Ecto neural progenitor cell (in vitro differentiated cells): ENCODE results near the gene KCNK18.
"Not testable (repeated sequence)": the region's sequence is repeated elsewhere in the genome, so short reads cannot be mapped to it uniquely, and the experiment has no call there.

Experiments
- DNase-seq: peaks from one replicate; pipeline ENCODE4 v3.0.0-alpha.2; 2018; ENCODE audit warnings: low spot score

Gene KCNK18

DNA sequence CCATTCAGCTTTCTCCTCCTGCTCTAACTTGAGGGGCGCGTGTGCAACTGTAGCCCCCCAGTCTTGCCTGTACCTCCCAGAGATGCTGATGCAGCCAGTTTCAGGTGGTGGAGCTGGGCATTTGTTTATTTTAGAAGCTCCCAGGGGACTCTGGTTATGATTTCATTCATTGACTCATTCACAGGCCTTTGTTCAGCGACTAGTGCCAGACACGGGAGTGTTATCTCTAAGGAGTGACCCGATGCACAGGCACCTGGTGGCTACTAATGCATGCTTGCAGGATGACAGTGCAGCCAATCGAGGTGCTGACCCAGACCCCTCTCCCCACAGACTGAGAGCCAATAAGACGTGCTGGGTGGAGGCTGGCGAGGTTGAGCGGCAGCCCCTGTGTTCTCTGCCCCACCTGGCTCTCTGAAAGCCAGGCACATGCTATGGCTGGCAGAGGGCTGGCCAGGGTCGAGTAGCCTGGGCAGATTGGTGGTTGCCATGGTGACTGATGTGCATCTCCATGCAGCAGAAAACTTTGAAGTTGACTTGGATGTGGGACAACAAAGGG lies 23.9 kb downstream of the KCNK18 start:
- no peak for DNase-seq

- DNase-seq: no peak
These were observed 25.3 kb downstream of the KCNK18 start for GRCh38 chr10:117222552-117222951.

GRCh38 chr10:117222976-117223692 lies 25.8 kb downstream of the KCNK18 start:
- DNase-seq: no peak

GRCh38 chr10:117223693-117224430 lies 26.6 kb downstream of the KCNK18 start:
- no peak for DNase-seq

- no peak for DNase-seq
These were observed 27.6 kb downstream of the KCNK18 start for GRCh38 chr10:117224881-117225280.

DNA sequence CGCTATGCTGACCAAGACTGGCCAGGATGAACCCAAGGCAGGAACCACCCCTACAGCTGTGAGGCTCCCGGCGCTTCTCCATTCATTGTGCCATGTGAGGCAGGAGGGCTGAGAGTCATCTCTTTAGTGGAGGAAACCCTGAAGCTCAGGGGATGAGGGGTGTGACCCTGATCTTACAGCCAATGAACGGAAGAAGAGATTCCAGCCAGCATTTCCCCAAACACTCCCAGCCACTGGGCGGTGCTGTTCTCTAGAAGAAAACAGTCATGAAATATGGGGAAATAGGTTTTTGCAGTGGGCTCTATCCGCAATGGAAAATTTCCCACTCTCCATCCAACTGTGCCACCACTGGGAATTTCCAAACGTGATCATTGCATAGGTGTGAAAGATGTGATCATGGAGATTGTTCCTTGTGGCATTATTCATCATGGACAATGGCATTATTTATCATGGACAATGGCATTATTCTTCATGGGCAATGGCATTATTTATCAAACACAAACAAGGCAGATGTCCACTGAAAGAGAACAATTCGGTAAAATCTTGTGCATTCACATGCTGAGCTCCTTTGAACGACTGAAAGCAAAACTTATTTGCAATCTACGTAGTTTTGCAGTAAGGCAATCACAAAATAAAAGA lies 29.6 kb downstream of the KCNK18 start:
- DNase-seq: no peak

- DNase-seq: no peak
These were observed 30.9 kb downstream of the KCNK18 start for GRCh38 chr10:117228210-117228609.

DNA sequence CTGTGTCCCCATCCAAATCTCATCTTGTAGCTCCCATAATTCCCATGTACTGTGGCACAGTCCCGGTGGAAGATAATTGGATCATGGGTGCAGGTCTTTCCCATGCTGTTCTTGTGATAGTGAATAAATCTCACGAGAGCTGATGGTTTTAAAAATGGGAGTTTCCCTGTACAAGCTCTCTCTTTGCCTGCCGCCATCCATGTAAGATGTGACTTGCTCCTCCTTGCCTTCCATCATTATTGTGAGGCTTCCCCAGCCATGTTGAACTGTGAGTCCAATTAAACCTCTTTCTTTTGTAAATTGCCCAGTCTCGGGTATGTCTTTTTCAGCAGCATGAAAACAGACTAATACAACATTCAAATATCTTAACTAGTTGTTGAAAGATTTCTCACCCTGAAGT lies 32.8 kb downstream of the KCNK18 start:
- DNase-seq: not testable (repeated sequence)

- DNase-seq: no peak
These were observed 40.2 kb downstream of the KCNK18 start for GRCh38 chr10:117237401-117237991.

DNA sequence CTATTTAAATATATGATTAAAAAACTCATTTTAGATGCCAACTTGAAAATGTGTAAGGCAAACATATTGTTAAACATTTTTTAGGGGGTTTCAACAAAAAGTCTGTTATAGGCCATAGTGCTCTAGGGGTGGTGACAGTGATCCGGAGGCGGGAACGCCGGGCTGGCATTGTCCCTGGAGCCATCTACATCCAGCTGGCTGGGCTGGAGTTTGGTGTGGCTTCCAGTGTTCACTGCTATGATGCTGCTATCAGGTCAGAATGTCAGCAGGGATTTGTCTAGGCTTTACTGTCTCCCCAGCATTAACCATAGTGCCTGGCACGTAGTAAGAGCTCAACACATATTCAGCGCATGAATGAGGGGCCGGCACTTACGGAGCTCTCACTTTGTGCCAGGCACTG lies 41.8 kb downstream of the KCNK18 start:
- DNase-seq: no peak

DNA sequence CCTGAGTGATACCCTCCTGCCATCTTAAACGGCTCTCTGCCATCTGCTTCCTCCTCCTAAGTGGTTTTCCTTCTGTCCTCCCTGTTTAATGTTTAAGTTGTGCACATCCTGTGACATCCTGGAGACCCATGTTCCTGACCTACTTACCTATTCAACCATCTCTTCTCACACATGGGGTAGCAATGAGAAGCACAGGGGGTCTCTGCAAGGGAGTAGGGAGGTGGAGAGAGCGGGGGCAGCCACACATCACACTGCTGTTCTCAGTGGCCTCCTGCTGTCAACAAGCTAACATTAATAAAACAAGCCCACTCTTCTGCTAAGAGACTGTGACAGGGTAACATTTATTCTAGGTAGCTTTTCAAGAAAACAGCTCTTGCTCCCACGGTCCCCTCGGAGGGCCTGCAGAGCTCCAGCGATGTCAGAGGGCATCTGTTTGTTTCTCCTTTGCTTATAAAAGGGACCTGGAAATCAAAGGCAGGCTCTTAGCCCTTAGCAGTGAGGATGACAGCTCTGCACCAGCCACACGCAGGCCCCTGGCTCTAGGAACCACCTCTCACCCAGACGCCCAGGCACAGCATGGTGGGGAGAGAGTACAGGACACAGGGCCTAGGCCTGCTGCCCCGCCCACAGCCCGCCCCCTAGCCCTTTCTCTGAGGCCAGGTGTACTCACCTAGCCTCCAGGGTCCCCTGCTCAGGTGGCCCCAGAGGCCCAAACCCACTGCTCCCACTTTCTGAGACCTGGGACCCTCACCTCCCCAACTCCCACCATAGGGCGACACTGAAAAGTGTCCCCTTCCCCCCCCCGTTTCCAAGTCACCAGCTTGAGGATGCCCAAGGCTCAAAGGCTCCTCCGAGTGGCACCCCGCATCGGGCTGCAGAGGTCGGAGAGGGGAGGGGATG lies 42.7 kb downstream of the KCNK18 start:
- no peak for DNase-seq

DNA sequence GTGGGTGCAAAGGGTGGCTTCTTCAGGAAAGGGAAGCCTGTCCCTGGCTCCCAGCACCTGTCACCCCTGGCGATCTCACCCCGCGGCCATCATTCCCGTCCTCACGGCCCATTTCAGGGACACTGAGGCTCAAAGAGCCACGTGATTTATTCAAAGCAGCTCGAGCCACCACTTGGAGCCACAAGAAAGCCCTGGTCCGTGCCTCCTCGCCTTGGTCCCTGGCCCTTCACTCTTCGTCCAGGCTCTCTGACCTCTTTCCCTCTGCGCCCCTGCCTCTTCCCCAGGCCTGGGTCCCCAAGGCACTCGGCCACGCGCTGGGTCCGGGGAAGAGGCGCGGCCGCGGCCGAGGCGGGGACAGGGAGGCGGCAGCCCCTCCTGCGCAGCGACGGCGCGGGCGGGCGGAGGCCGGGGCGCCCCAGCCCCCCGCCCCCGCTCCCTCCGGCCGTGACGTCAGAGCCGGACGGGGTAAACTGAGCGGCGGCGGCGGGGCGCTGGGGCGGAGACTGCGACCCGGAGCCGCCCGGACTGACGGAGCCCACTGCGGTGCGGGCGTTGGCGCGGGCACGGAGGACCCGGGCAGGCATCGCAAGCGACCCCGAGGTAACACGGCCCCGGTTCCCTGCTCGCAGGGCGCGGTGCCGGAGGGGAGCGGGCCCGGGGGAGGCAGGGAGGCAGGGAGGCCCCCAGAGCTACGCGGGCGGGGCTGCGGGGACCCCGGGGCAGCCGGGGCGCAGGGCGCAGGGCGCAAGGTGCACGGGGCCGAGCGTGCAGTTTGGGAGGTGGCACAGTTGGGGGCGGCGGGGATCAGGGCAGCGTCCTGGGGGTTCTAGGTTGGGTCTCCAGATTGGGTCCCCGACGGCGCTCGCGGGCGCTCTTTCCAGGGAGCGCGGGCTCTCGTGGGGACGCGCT lies 43.6 kb downstream of the KCNK18 start, which contains the start of gene SLC18A2:
TSS of gene SLC18A2 (plus strand) at position 494 of the 909 bp plus-strand sequence. CDS start 580 bp downstream, outside the sequence.
- peak; percentile 63 for DNase-seq

DNA sequence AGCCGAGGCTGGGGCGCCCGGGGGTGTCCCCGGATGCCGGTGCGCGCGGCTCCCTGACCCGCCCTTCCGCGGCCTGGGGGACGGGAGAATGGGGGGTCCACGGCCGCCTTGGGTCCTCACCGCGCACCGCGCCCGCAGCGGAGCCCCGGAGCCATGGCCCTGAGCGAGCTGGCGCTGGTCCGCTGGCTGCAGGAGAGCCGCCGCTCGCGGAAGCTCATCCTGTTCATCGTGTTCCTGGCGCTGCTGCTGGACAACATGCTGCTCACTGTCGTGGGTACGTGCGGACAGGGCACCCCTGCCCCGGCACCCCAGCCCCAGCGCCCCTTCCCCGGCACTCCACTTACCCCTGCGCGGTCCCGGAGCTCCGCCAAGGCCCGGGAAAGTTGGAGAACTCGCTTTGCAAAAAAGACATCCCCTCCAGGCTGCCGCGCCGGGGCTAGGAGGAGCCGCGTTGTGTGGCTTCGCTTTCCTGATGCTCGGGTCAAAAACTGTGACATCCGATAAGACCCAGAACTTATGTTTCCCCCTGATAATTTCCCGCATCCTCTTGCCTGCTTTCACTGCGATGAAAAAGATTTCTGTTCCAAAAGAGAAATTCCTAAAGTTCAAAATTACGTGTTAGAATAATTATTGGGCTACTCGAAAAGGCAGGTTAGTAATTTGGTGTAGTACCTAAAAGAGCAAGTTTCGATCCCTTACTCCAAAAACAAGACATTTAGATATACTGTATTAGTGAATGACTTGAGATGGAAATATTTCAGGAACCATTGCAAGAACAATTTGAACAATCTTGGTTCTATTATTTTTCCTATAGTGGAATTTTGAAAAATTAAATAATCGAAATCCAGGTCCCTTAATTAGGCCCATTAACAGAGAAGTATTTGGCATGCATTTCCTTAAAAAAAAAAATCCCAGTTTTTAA lies 44.5 kb downstream of the KCNK18 start:
- DNase-seq: peak; percentile 69

DNA sequence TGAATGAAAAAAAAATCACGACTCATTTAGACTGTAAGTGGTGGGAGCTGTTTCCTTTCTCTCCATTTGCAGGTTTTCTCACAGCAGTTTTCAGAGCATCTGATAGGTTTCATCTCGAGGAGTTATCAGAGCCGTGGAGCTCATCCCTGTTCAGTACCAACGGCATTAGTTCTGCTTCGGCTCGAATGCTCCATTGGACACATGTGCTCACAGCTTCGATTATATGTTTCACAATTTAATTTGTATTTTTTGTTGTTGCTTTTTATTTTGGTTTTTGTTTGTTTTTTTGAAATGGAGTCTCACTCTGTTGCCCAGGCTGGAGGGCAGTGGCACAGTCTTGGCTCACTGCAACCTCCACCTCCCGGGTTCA lies 45.2 kb downstream of the KCNK18 start:
- no peak for DNase-seq

GRCh38 chr10:117246997-117247671 lies 49.8 kb downstream of the KCNK18 start:
- DNase-seq: no peak

GRCh38 chr10:117248750-117249465 lies 51.6 kb downstream of the KCNK18 start:
- no peak for DNase-seq

GRCh38 chr10:117249493-117250093 lies 52.3 kb downstream of the KCNK18 start:
- DNase-seq: no peak
